Endothelial cell of umbilical vein (primary cell): ENCODE data around the gene LGR6.

Experiments used
- FOS ChIP-seq: IDR thresholded peaks from 2 replicates; pipeline ENCODE4 v1.6.1; 2011; ENCODE audit warnings: mild to moderate bottlenecking, low read length, moderate library complexity, borderline replicate concordance; ENCODE audit not compliant: insufficient read depth
- POLR2A ChIP-seq: IDR thresholded peaks from 2 replicates; pipeline ENCODE4 v1.6.1; 2012; ENCODE audit warnings: low read depth, mild to moderate bottlenecking, control low read depth, low read length
- POLR2AphosphoS5 ChIP-seq: IDR thresholded peaks from 2 replicates; pipeline ENCODE4 v1.6.1; 2012; ENCODE audit warnings: low read depth, mild to moderate bottlenecking, control low read depth, low read length, moderate library complexity; ENCODE audit not compliant: insufficient read depth

DNA sequence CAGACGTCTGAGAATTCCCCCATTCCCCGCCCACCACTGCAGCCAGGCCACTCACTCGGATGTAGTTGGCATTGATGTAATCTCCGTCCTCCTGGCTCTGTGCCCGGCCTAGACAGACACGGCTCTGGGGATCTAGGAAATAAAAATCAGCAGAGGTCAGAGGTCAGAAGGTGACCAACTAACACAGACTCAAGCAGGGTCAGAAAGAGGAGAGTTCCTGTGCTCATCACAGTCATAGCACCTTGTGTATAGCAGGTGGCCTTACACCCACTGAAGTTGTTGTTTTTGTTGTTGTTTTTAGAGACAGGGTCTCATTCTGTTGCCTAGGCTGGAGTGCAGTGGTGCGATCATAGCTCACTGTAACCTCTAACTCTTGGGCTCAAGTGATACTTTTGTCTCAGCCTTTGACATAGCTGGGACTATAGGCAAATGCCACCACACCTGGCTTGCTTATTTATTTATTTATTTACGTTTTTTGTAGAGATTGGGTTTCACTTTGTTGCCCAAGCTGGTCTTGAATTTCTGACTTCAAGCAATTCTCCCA, 38.0 kb upstream of the LGR6 start:
- TF ChIP-seq POLR2AphosphoS5 (no peak), POLR2A (no peak), FOS (no peak)
